Keratinocyte (primary cell): Measurements from ENCODE around the gene RHBDD3.

Source experiments
- CTCF ChIP-seq, 3 experiments: IDR thresholded peaks in 1 of 3; conservative IDR thresholded peaks in 1 of 3; optimal IDR thresholded peaks in 1 of 3; 2 replicates in 2 of 3; 3 replicates in 1 of 3; pipeline versions ENCODE3 to v1.5.1; 2011; ENCODE audit warnings: low read length in 3 of 3, mild to moderate bottlenecking in 3 of 3, moderate library complexity in 2 of 3, control low read depth in 1 of 3, inconsistent platforms in 1 of 3; ENCODE audit not compliant: insufficient read depth in 2 of 3; ENCODE audit errors: extremely low read depth in 1 of 3
- EZH2 ChIP-seq: IDR thresholded peaks from one replicate; pipeline ENCODE4 v1.6.1; 2012; ENCODE audit warnings: inconsistent platforms, mild to moderate bottlenecking, low read length, moderate library complexity

- TF ChIP-seq CTCF (optimal IDR thresholded peaks at IDR 0.05 in 1 of 3, IDR thresholded peaks at IDR 0.05 in 1 of 3, conservative IDR thresholded peaks at IDR 0.05 in 1 of 3; ENCODE audit: extremely low read depth in 1 of 3, insufficient read depth in 2 of 3, low read length in 3 of 3) (no peak), EZH2 (no peak)
These were observed 321 bp downstream of the RHBDD3 start for GRCh38 chr22:29267462-29267857.
